ENCODE results near the gene ZNF346.
"Not testable (repeated sequence)": the region's sequence is repeated elsewhere in the genome, so short reads cannot be mapped to it uniquely, and the experiment has no call there.

The ZNF346 gene

GRCh38 chr5:176987583-176987982 is 34.9 kb upstream of the ZNF346 start:
- TF ChIP-seq CTCF (conservative IDR thresholded peaks at IDR 0.05): no peak
- no peak overlapping the region for H3K27ac ChIP-seq

- not testable (repeated sequence) for H3K27ac ChIP-seq
Observed at GRCh38 chr5:176993081-176993480, 29.4 kb upstream of the ZNF346 start.

- no peak overlapping the region for H3K27ac ChIP-seq
- no peak for TF ChIP-seq CTCF (conservative IDR thresholded peaks at IDR 0.05)
Observed at GRCh38 chr5:176994460-176995121, 27.9 kb upstream of the ZNF346 start.

DNA sequence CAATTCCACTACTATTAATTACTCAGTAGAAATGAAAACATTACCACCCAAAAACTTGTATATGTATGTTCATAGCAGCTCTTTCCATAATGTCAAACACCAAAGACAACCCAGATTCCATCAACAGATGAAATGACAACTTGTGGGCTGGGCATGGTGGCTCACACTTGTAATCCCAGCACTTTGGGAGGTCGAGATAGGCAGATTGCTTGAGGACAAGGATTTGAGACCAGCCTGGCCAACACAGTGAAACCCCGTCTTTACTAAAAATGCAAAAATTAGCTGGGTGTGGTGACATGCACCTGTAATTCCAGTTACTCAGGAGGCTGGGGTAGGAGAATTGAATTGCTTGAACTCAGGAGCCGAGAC is 27.4 kb upstream of the ZNF346 start:
- no peak for TF ChIP-seq CTCF (conservative IDR thresholded peaks at IDR 0.05)
- H3K27ac ChIP-seq: no peak overlapping the region

- H3K27ac ChIP-seq: no peak overlapping the region
Observed at GRCh38 chr5:176995896-176996767, 26.4 kb upstream of the ZNF346 start.

DNA sequence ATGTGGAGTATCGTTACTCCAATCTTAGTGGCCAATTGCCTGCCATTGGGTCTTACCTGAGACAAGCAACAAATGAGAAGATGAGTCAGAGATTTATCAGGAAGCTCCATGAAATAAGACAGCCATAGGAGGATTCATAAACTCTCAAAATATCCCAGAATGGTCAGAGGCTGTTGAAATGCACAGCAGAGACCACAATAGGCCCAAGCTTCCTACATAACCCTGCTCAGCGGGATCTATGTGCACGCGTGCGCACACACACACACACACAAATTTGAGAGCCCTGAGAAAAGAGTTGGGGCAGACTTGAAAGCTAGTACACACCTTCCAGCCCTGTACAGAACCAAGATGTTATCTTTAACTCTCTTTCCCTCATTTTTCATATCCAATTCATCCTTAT is 25.7 kb upstream of the ZNF346 start:
- no peak overlapping the region for H3K27ac ChIP-seq
- no peak for TF ChIP-seq CTCF (conservative IDR thresholded peaks at IDR 0.05)

More at GRCh38 chr5:176995896-176996767, 26.4 kb upstream of the ZNF346 start:
- no peak for TF ChIP-seq CTCF (conservative IDR thresholded peaks at IDR 0.05)

DNA sequence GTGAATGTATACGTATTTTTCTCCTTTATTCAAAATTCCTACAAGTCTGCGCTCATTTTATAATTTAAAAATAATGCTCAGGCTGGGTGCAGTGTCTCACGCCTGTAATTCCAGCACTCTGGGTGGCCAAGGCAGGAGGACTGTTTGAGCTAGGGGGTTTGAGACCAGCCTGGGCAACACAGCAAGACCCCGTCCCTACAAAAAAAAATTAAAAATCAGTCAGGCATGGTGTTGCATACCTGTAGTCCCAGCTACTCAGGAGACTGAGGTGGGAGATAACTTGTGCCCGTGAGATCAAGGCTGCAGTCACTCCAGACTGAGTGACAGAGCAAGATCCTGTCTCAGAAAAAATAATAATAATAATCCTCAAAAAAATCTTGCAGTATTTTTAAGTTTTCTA is 23.7 kb upstream of the ZNF346 start:
- no peak for TF ChIP-seq CTCF (conservative IDR thresholded peaks at IDR 0.05)
- no peak overlapping the region for H3K27ac ChIP-seq

GRCh38 chr5:176999526-176999925 is 23.0 kb upstream of the ZNF346 start:
- not testable (repeated sequence) for H3K27ac ChIP-seq

Measured in VCaP (cell line).